ENCODE results near the gene PTPRD.
A peak's percentile ranks its signal among the peaks of the same experiment; 100 is the strongest.

PTPRD gene

GRCh38 chr9:8390571-8390970 lies 2222.2 kb downstream of the PTPRD start:
- DNase-seq: no peak

- no peak for DNase-seq
Observed at GRCh38 chr9:8389531-8389930, 2223.3 kb downstream of the PTPRD start.

GRCh38 chr9:8388132-8388531 lies 2224.7 kb downstream of the PTPRD start:
- no peak for DNase-seq

- DNase-seq: no peak
Observed at GRCh38 chr9:8384091-8384490, 2228.7 kb downstream of the PTPRD start.

- no peak for DNase-seq
Observed at GRCh38 chr9:8382777-8383527, 2229.8 kb downstream of the PTPRD start.

- no peak for DNase-seq
Observed at GRCh38 chr9:8382266-8382665, 2230.5 kb downstream of the PTPRD start.

GRCh38 chr9:8381601-8382000 lies 2231.2 kb downstream of the PTPRD start:
- no peak for DNase-seq

GRCh38 chr9:8374471-8374870 lies 2238.3 kb downstream of the PTPRD start:
- DNase-seq: no peak

- DNase-seq: no peak
Observed at GRCh38 chr9:8371686-8372085, 2241.1 kb downstream of the PTPRD start.

- DNase-seq: peak; percentile 31
Observed at GRCh38 chr9:8366161-8366926, 2246.5 kb downstream of the PTPRD start.

- DNase-seq: peak; percentile 18
Observed at GRCh38 chr9:8365466-8366160, 2247.2 kb downstream of the PTPRD start.

- DNase-seq: peak; percentile 45
Observed at GRCh38 chr9:8365029-8365428, 2247.8 kb downstream of the PTPRD start.

- no peak for DNase-seq
Observed at GRCh38 chr9:8364026-8364752, 2248.6 kb downstream of the PTPRD start.

GRCh38 chr9:8362250-8362649 lies 2250.6 kb downstream of the PTPRD start:
- DNase-seq: no peak

- no peak for DNase-seq
Observed at GRCh38 chr9:8361364-8361763, 2251.4 kb downstream of the PTPRD start.

GRCh38 chr9:8356406-8356805 lies 2256.4 kb downstream of the PTPRD start:
- no peak for DNase-seq

GRCh38 chr9:8351436-8351835 lies 2261.4 kb downstream of the PTPRD start:
- no peak for DNase-seq

GRCh38 chr9:8349901-8350300 lies 2262.9 kb downstream of the PTPRD start:
- no peak for DNase-seq

GRCh38 chr9:8349376-8349775 lies 2263.4 kb downstream of the PTPRD start:
- no peak for DNase-seq

GRCh38 chr9:8348756-8349155 lies 2264.0 kb downstream of the PTPRD start:
- DNase-seq: no peak

- DNase-seq: no peak
Observed at GRCh38 chr9:8346296-8346695, 2266.5 kb downstream of the PTPRD start.

- DNase-seq: no peak
Observed at GRCh38 chr9:8338767-8339510, 2273.9 kb downstream of the PTPRD start.
